Stimulated activated CD4-positive, alpha-beta T cell treated with anti-CD3 and anti-CD28 coated beads, Interleukin-2, amount 100 ng/mL, for 24 hours (primary cell): ENCODE results near the gene TDRD15.
"Not testable (repeated sequence)": the region's sequence is repeated elsewhere in the genome, so short reads cannot be mapped to it uniquely, and the experiment has no call there.

ENCODE experiments used
- DNase-seq, 2 donors: peaks; one replicate each; pipeline ENCODE4 v3.0.0-alpha.2; 2020

The TDRD15 gene

GRCh38 chr2:21148718-21149117 lies 24.9 kb downstream of the TDRD15 start:
- DNase-seq, result no peak

- DNase-seq, result not testable (repeated sequence)
These were observed 27.5 kb downstream of the TDRD15 start for GRCh38 chr2:21151234-21151633.

- DNase-seq, result no peak
These were observed 31.8 kb downstream of the TDRD15 start for GRCh38 chr2:21155365-21156136.

GRCh38 chr2:21161122-21161521 lies 37.4 kb downstream of the TDRD15 start:
- DNase-seq, result no peak

GRCh38 chr2:21161832-21162614 lies 38.3 kb downstream of the TDRD15 start:
- no peak for DNase-seq

GRCh38 chr2:21162615-21162878 lies 38.8 kb downstream of the TDRD15 start:
- no peak for DNase-seq

- DNase-seq, result no peak
These were observed 39.4 kb downstream of the TDRD15 start for GRCh38 chr2:21163213-21163612.

- no peak for DNase-seq
These were observed 41.6 kb downstream of the TDRD15 start for GRCh38 chr2:21165350-21165749.

GRCh38 chr2:21175895-21176646 lies 52.3 kb downstream of the TDRD15 start:
- no peak for DNase-seq

GRCh38 chr2:21181957-21182356 lies 58.2 kb downstream of the TDRD15 start:
- no peak for DNase-seq

GRCh38 chr2:21183306-21183705 lies 59.5 kb downstream of the TDRD15 start:
- DNase-seq, result no peak

GRCh38 chr2:21183726-21184125 lies 60.0 kb downstream of the TDRD15 start:
- DNase-seq, result no peak

- DNase-seq, result no peak
These were observed 67.8 kb downstream of the TDRD15 start for GRCh38 chr2:21191535-21191934.
